LHCN-M2 (cell line): ENCODE results near the gene MEPCE. TPM values are rescaled to one million over a fixed set of nuclear protein-coding genes. Genes with fewer than 3 reads are reported as not detected.

Source experiments
- DNase-seq: peaks from one replicate; pipeline ENCODE4 v3.0.0-alpha.2; 2012; ENCODE audit warnings: low read depth
- total RNA-seq: library from RNA; depleted of rRNA; stranded (reverse); fragments of >200 nt; gene quantifications from 2 replicates; pipeline ENCODE4 v1.2.3, GENCODE V29; 2014

Gene MEPCE
- total RNA-seq, 1 experiment from 2014 or later: 63.9 TPM

GRCh38 chr7:100457033-100457432 is 27.4 kb downstream of the MEPCE start:
- no peak for DNase-seq

- DNase-seq: no peak
Measured at GRCh38 chr7:100464210-100464660, 34.6 kb downstream of the MEPCE start, which contains the start of gene SPACDR. SPACDR (minus strand) TSS chr7:100464260; CDS start chr7:100464025, 235 bp downstream.

DNA sequence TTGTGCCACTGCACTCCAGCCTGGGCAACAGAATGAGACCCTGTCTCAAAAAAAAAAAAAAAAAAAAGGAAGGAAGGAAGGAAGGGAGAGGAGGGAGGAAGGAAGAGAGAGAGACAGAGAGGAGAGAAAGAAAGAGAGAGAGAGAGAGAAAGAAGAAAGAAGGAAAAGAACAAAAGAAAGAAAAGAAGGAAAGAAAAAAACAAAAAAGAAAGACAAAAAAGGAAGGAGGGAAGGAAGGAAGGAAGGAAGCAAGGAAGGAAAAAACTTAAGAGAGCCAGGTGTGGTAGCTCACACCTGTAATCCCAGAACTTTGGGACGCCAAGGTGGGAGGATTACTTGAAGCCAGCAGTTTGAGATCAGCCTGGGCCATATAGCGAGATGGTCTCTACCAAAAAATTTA is 35.2 kb downstream of the MEPCE start:
- no peak for DNase-seq

DNA sequence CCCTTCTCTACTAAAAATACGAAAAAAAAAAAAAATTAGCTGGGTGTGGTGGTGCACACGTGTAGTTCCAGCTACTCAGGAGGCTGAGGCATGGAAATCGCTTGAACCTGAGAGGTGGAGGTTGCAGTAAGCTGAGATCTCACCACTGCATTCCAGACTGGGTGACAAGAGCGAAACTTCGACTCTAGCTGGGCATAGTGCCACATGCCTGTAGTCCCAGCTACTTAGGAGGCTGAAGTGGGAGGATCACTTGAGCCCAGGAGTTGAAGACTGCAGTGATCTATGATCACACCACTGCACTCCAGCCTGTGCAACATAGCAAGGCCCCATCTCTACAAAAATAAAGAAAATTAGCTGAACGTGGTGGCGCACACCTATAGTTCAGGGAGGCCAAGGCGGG is 35.7 kb downstream of the MEPCE start:
- DNase-seq: no peak

- DNase-seq: peak; percentile 84
Measured at GRCh38 chr7:100465702-100466311, 36.2 kb downstream of the MEPCE start.

DNA sequence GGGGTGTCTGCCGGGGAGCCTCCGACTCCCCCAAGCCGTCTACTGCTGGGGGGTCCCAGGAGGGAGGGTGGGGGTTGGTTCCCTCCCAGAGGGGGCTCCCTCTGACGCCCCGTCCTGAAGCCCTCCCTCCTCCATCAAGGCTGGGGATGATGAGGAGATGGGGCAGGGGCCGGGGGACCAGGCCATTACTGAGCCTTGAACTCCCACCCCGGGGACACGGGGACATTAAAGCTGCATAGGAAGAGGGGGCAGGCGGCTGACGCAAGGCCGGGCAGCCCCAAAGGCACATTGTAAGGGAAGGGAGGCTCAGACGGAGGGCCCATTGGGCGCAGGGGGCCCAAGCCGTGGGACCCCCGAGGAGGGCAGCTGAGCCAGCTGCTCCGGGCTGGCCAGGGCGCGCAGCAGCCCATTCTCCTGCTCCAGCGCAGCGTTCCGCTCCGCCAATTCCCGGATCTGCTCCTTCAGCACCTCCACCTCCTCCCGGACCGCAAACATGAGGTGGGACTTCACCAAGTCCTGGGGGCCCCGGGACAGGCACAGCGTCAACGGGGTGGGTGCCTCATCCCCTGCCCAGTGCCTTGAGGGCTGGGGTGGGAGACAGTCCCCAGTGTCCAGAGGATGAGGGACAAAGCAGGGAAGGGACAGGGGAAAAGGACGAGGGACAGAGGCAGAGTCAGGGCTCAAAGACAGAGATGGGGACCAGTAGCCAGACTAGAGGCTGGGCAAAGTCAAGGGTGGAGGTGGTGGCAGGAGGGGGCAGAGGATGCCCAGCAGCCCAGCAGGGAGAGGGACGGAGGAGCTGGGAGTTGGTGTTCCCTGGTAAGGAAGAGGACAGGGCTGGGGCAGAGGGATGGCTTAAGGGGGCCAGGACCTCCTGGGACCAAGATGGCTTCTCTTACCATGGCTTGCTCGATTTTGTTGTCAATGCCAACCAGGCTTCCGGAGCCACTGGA is 37.3 kb downstream of the MEPCE start:
- DNase-seq: no peak

GRCh38 chr7:100467638-100468373 is 38.2 kb downstream of the MEPCE start:
- DNase-seq: no peak

- DNase-seq: peak; percentile 61
Measured at GRCh38 chr7:100469227-100470044, 39.8 kb downstream of the MEPCE start.

DNA sequence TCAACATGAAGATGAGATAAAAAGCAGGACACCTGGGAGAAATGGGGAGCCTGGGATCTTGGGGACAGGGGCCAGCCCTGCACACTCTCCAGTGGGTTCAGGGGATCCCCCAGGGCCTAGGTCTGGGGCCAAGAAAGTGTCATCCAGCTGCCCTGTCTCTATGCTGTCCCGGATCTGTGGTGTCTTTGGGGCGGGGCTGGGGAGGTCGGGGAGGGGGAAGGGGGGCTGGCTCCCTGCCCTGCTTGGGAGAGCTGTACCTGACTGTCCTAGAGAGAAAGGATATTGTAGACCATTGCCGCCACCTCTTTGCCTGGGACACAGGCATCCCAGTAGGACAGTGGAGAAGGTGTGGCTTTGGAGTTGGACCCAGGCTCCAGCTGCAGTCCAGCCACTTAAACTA is 41.4 kb downstream of the MEPCE start:
- DNase-seq: no peak

DNA sequence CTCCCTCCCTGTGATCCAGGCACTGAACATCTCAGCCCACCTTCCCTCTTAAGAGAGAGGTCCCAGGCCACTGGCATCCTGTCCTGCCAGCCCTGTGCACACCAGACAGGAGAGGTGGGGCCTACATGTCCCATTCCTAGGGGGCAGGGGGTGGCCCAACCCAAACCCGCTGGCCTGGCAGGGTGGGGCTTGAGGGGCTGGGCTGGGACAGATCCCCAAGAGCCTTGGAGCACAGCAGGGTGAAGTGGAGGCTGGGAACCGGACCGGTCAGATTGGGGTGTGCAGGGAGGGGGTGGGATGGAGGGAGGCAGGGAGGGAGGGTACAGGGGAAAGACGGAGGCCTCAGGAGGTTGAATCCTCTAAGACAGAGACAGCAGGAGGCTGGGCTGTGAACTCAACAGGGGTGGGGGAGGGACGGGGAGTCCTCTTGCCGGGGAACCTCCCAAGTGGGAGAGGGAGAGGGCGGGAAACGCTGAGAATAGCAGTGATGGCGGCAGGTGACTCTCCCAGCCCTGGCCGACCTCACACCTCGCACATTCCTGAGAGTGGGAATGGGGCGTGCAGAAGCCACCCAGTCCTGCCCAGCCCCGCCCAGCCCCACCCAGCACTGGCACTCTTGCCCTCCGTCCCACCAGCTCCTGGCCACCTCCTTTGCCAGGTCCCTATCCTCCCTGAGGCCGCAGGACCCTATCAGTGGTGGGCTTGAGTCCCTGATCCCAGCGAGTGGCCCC is 42.7 kb downstream of the MEPCE start:
- no peak for DNase-seq

DNA sequence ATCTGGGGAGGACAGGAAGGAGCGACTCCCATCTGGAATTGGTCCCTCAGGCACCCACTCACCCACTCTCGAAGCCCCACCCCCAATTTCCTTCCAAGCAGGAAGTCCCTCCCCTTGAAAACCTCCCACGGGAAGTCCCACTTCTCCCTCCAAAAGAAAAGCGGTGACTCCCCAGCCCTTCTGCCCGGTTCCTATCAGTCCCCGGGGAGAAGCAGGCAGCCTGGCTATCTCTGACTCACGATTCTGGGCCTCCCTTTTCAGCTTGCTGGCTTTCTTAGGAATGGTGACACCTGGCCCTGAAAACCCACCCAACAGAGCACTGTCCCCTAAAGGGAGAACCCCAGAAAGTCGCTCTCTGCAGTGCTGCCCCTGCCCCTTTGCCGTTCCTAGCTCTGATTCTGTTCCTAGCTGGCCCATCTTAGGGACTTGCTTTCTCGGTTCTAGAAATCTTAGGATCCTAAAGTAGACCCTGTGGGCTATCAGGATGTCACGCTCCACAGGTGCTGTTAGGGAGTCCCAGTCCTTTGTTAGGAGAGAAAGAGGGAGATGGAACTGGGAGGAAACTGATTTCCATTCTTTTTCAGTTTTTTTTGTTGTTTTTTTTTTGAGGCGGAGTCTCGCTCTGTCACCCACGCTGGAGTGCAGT is 43.3 kb downstream of the MEPCE start:
- peak; percentile 66 for DNase-seq

DNA sequence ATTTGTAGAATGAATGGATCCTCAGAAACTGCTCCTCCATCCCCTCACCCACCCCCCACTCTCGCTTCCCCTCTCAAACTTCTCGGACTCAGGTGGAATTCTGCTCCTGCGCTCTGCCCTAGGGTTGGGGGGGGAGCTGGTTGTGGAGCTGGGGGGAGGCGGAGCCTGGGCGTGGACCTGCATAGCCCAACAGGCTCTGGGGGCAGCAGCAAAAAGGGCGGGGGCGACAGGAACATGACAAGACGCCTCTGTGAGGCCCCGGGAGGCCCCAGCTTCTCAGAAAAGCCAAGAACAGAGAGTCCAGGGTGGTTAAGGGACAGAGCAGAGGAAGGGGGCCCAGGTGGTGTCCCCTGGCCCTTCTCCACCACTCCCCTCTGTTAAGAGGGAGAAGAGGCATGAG is 45.9 kb downstream of the MEPCE start:
- no peak for DNase-seq

DNA sequence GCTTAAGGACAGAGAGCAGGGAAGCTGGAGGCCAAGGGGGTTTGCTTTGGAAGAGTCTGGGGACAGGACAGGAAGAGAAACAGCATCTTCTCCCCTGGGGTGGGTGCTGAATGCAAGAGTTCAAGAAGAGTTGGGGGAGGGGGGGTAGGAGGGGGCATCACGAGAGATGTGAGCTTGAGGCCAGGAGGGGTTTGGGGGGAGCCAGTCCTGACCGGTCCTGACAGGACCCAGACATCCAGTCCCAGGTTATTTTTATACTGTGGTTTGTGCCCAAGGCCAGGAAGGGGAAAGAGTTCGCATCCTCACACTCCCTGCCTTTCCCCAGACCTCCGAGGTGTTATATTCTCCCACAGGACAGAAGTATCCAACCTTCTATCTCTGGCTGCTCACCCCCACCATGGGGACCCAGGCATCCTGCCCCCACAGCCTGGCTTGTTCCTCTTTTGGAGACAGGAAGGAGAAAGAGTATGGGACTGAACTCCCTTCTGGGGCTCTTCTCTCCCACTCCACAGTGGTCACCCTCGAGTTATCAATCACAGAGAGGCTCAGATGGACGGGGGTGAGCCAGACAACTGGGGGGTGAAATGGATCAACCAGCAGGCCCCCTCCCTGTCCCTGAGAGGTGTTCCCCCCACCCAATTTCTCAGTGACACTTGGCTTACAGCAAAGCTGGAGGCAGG is 46.6 kb downstream of the MEPCE start:
- no peak for DNase-seq

- DNase-seq: no peak
Measured at GRCh38 chr7:100476903-100477870, 47.6 kb downstream of the MEPCE start.

- no peak for DNase-seq
Measured at GRCh38 chr7:100477871-100478267, 48.2 kb downstream of the MEPCE start.

DNA sequence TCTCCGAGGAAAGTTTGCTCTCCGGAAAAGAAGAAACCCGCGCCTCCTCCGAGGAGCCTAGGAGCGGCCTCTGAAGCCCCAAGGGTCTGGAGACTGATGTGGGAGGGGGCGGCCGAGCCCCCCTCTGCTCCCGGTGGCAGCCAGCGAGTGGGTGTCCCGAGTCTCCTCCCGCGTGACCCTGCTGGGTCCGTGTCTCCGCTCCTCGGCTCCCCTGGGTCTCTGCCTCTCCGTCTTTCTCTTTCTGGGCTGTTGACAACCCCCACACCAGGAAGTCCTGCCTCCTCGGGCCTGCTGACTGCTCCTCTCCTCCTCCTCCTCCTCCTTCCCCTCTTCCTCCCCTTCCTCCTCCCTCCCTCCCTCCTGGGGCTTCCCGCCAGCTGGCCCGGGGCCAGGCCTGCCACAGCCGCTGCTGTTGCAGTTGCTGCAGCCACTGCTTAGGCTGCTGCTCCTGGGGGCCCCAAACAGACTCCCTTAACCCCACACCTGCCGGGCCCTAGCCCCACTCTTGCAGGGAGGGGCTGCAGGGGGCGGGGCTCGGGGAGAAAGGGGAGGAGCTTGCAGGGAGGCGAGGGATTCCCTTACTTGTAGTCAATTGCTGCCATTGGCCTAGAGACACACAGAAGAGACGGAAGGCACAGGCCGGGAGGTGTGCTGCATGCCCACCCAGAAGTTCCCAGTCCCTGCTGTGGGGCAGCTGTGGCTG is 49.5 kb downstream of the MEPCE start, which contains the start of gene TSC22D4:
TSS of gene TSC22D4 (minus strand) at position 257 of the 703 bp plus-strand sequence. CDS start 1,176 bp downstream, outside the sequence.
- peak; percentile 95 for DNase-seq

GRCh38 chr7:100481466-100481865 is 51.8 kb downstream of the MEPCE start:
- no peak for DNase-seq
